HCT116 (cell line): Measurements from ENCODE around the gene MINDY4. TPM values are rescaled to one million over a fixed set of nuclear protein-coding genes. Genes with fewer than 3 reads are reported as not detected.

Source experiments
- ATAC-seq: fragments of 200-7000 bp; cut with Tn5 transposase; 2 replicates; pipeline ENCODE4 v1.9.1; 2020; ENCODE audit warnings: mild to moderate bottlenecking, moderate library complexity
- BruUV-seq: library from RNA; stranded (reverse); fragments of 400-500 nt; replicated peaks from 2 replicates; lab custom pipeline; 2021; lab: Mats Ljungman, UMichigan
- CTCF ChIA-PET: fragments of 300-600 bp; sonication (Branson Sonifier 250); formaldehyde crosslinking; loops from one replicate; lab custom pipeline; 2021; ENCODE audit warnings: antibody characterized with exemption; lab: Charles Lee
- POLR2A ChIA-PET: fragments of 300-600, 350-600 bp; sonication (Branson Sonifier 250); formaldehyde crosslinking; loops from one replicate; lab custom pipeline; 2021; ENCODE audit warnings: antibody characterized with exemption; lab: Charles Lee
- RAD21 ChIA-PET, 2 experiments: fragments of 300-600 bp; sonication (Branson Sonifier 250); formaldehyde crosslinking; loops; one replicate each; lab custom pipeline; 2023; ENCODE audit warnings: low total read pairs in 2 of 2; ENCODE audit not compliant: uncharacterized antibody in 2 of 2, unreplicated experiment in 2 of 2, low non-redundant PET in 1 of 2; lab: Charles Lee
- DNase-seq: peaks from one replicate; pipeline ENCODE4 v3.0.0-alpha.2; 2010; ENCODE audit warnings: low read depth, low spot score
- H2AFZ ChIP-seq: fragments of 200-600 bp; shearing (Covaris generic), sonication (generic); 2 replicates; pipeline ENCODE4 v1.6.1; 2017; ENCODE audit warnings: low read depth, mixed run types, mixed read lengths, antibody characterized with exemption, low read length; ENCODE audit not compliant: poor library complexity, severe bottlenecking
- H3K27ac ChIP-seq: 2 replicates; pipeline ENCODE4 v1.5.1; 2012; ENCODE audit warnings: low read depth, low read length
- H3K27me3 ChIP-seq: fragments of 200-600 bp; sonication (generic); 2 replicates; pipeline ENCODE4 v1.6.1; 2016; ENCODE audit warnings: mixed run types, low read length, mixed read lengths; ENCODE audit not compliant: insufficient read depth
- H3K36me3 ChIP-seq, 2 experiments: fragments of 200-500 bp in 1 of 2; fragments of 200-600 bp in 1 of 2; sonication (Bioruptor generic) in 1 of 2; sonication (generic) in 1 of 2; 2 replicates each; pipeline versions ENCODE4 v1.5.1 to v1.6.1; 2014 to 2016; ENCODE audit warnings: low read length in 2 of 2, inconsistent platforms in 1 of 2, mixed read lengths in 1 of 2, mixed run types in 1 of 2; ENCODE audit not compliant: insufficient read depth in 2 of 2, control insufficient read depth in 1 of 2
- H3K4me1 ChIP-seq, 2 experiments: fragments of 200-600 bp in 1 of 2; sonication (generic) in 1 of 2; 2 replicates each; pipeline versions ENCODE4 v1.5.1 to v1.6.1; 2012 to 2017; ENCODE audit warnings: low read length in 2 of 2, inconsistent platforms in 1 of 2, mild to moderate bottlenecking in 1 of 2, mixed read lengths in 1 of 2, mixed run types in 1 of 2, moderate library complexity in 1 of 2; ENCODE audit not compliant: insufficient read depth in 2 of 2, control insufficient read depth in 1 of 2
- H3K4me2 ChIP-seq: fragments of 200-600 bp; sonication (generic); 2 replicates; pipeline ENCODE4 v1.6.1; 2017; ENCODE audit warnings: mixed run types, low read length, mixed read lengths
- H3K4me3 ChIP-seq, 2 experiments: fragments of 200-600 bp in 1 of 2; sonication (generic) in 1 of 2; replicated peaks in 1 of 2; 2 replicates each; pipeline ENCODE4 v1.5.1; 2011 to 2016; ENCODE audit warnings: low read length in 2 of 2, control low read depth in 1 of 2, low read depth in 1 of 2, mild to moderate bottlenecking in 1 of 2, mixed read lengths in 1 of 2, mixed run types in 1 of 2
- H3K79me2 ChIP-seq: fragments of 200-600 bp; sonication (generic); 2 replicates; pipeline ENCODE4 v1.6.1; 2017; ENCODE audit warnings: mild to moderate bottlenecking, mixed run types, low read length, moderate library complexity, mixed read lengths; ENCODE audit not compliant: insufficient read depth
- H3K9ac ChIP-seq: fragments of 200-600 bp; sonication (generic); 2 replicates; pipeline ENCODE4 v1.6.1; 2016; ENCODE audit warnings: low read length, mixed read lengths
- H3K9me2 ChIP-seq: fragments of 200-600 bp; sonication (generic), shearing (Covaris generic); 2 replicates; pipeline ENCODE4 v1.6.1; 2017; ENCODE audit warnings: mixed run types, mild to moderate bottlenecking, moderate library complexity; ENCODE audit not compliant: insufficient read depth
- H3K9me3 ChIP-seq, 2 experiments: fragments of 200-500 bp in 1 of 2; fragments of 200-600 bp in 1 of 2; sonication (Bioruptor generic) in 1 of 2; sonication (generic) in 1 of 2; 2 replicates each; pipeline ENCODE4 v1.6.1; 2014 to 2017; ENCODE audit warnings: low read length in 2 of 2, mixed read lengths in 2 of 2, inconsistent platforms in 1 of 2, low read depth in 1 of 2, mild to moderate bottlenecking in 1 of 2, mixed run types in 1 of 2, moderate library complexity in 1 of 2; ENCODE audit not compliant: control insufficient read depth in 1 of 2, insufficient read depth in 1 of 2
- H4K20me1 ChIP-seq: fragments of 200-600 bp; sonication (generic), shearing (Covaris generic); 2 replicates; pipeline ENCODE4 v1.6.1; 2017; ENCODE audit warnings: mixed run types, mild to moderate bottlenecking, moderate library complexity; ENCODE audit not compliant: insufficient read depth
- CBX3 ChIP-seq: IDR thresholded peaks from 2 replicates; pipeline ENCODE4 v1.6.1; 2012; ENCODE audit warnings: low read depth
- CEBPB ChIP-seq: IDR thresholded peaks from 2 replicates; pipeline ENCODE4 v1.6.1; 2012; ENCODE audit warnings: low read depth
- CTCF ChIP-seq, 3 experiments: fragments of 200-600 bp in 1 of 3; sonication (generic) in 1 of 3; IDR thresholded peaks in 2 of 3; conservative IDR thresholded peaks in 1 of 3; 2 replicates each; pipeline ENCODE4 v1.5.1; 2012 to 2017; ENCODE audit warnings: low read depth in 2 of 3, low read length in 2 of 3, antibody characterized with exemption in 1 of 3, borderline replicate concordance in 1 of 3, control low read depth in 1 of 3, mild to moderate bottlenecking in 1 of 3, mixed read lengths in 1 of 3, mixed run types in 1 of 3, moderate library complexity in 1 of 3; ENCODE audit not compliant: insufficient read depth in 1 of 3
- EGR1 ChIP-seq: IDR thresholded peaks from 2 replicates; pipeline ENCODE4 v1.6.1; 2012; ENCODE audit warnings: low read depth
- ELF1 ChIP-seq: IDR thresholded peaks from 2 replicates; pipeline ENCODE4 v1.6.1; 2012; ENCODE audit warnings: low read depth, borderline replicate concordance
- EZH2 ChIP-seq: fragments of 200-600 bp; sonication (generic); IDR thresholded peaks from 2 replicates; pipeline ENCODE4 v1.6.1; 2017; ENCODE audit warnings: antibody characterized with exemption, mixed run types
- EZH2phosphoT487 ChIP-seq: fragments of 200-600 bp; IDR thresholded peaks from 2 replicates; pipeline ENCODE4 v1.6.1; 2018; ENCODE audit warnings: antibody characterized with exemption, borderline replicate concordance
- FOSL1 ChIP-seq: IDR thresholded peaks from 2 replicates; pipeline ENCODE4 v1.6.1; 2012; ENCODE audit warnings: low read depth
- POLR2A ChIP-seq: IDR thresholded peaks from 2 replicates; pipeline ENCODE4 v1.7.0; 2011; ENCODE audit warnings: borderline replicate concordance; ENCODE audit not compliant: insufficient read depth, insufficient read length; ENCODE audit errors: extremely low read depth
- POLR2AphosphoS5 ChIP-seq: IDR thresholded peaks from 2 replicates; pipeline ENCODE4 v1.6.1; 2011; ENCODE audit warnings: mild to moderate bottlenecking, low read depth, low read length, moderate library complexity
- RAD21 ChIP-seq: IDR thresholded peaks from 2 replicates; pipeline ENCODE4 v1.6.1; 2012; ENCODE audit warnings: low read depth, mild to moderate bottlenecking
- REST ChIP-seq: IDR thresholded peaks from 2 replicates; pipeline ENCODE4 v1.6.1; 2012; ENCODE audit warnings: low read depth
- SP1 ChIP-seq: IDR thresholded peaks from 2 replicates; pipeline ENCODE4 v1.6.1; 2012; ENCODE audit warnings: low read depth
- TCF7L2 ChIP-seq: IDR thresholded peaks from 2 replicates; pipeline ENCODE4 v1.7.0; 2011; ENCODE audit warnings: borderline replicate concordance, inconsistent platforms; ENCODE audit not compliant: insufficient read depth, insufficient read length; ENCODE audit errors: extremely low read depth
- YY1 ChIP-seq: IDR thresholded peaks from 2 replicates; pipeline ENCODE4 v1.6.1; 2011; ENCODE audit warnings: low read length, low read depth, moderate library complexity, mild to moderate bottlenecking; ENCODE audit not compliant: insufficient replicate concordance; ENCODE audit errors: extremely low read depth
- ZNF274 ChIP-seq: fragments of 200-500 bp; sonication (Bioruptor generic); IDR thresholded peaks from 2 replicates; pipeline ENCODE4 v1.6.1; 2014; ENCODE audit warnings: mild to moderate bottlenecking, low read depth, low read length, inconsistent platforms
- intact Hi-C: fragments of 100-400 bp; cut with micrococcal nuclease; formaldehyde crosslinking; loops from 2 replicates; pipeline ENCODE4 v1.10.0; 2022
- total RNA-seq: library from RNA; stranded (reverse); gene quantifications from one replicate; pipeline ENCODE4 v1.2.1, GENCODE V29; 2021; ENCODE audit not compliant: unreplicated experiment
- TF ChIP-seq, protein P1 (sequence below): IDR thresholded peaks from 2 replicates; pipeline ENCODE4 v1.6.1; 2012
- TF ChIP-seq, protein P2 (sequence below): IDR thresholded peaks from 2 replicates; pipeline ENCODE4 v1.6.1; 2012

Gene MINDY4
- total RNA-seq, 1 experiment from 2014 or later, result 6.1 TPM

DNA sequence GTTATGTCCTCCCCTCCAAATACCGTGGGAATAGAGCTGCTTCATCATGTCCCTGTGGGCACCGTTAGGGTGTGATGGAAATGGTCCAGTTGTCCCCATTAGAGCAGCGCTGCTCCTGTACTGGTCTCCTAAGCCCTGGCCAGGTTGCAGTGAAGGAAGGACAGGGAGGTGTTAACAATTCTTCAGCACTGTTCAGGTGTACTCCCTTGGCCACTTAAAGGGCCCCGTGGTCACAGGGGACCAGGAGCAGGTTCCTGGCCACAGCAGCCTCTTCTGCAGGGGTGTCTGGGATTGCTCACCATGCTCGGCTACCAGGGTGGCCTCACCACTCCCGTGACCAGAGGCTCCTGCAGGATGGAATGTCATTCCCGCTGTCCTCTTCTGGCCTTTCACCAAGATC is 65.8 kb downstream of the MINDY4 start:
- ATAC-seq, result no peak
- no peak overlapping the region for H2AFZ ChIP-seq
- no peak for DNase-seq
- no peaks in the 10 kb centered on the region; a peak in 1 of 4 replicates for H3K36me3 ChIP-seq
- RAD21 ChIA-PET, result no interaction called here
- POLR2A ChIA-PET, result no interaction called here
- no peaks in the 10 kb centered on the region for H4K20me1 ChIP-seq
- H3K27me3 ChIP-seq, result no peaks in the 10 kb centered on the region
- TF ChIP-seq CTCF (IDR thresholded peaks at IDR 0.05 in 2 of 3, conservative IDR thresholded peaks at IDR 0.05 in 1 of 3; ENCODE audit: borderline replicate concordance in 1 of 3, insufficient read depth in 1 of 3, low read depth in 2 of 3, low read length in 2 of 3) (no peak), ZNF274 (no peak), EZH2phosphoT487 (no peak), YY1 (no peak), SP1 (no peak), POLR2AphosphoS5 (no peak), CEBPB (no peak), POLR2A (no peak), RAD21 (no peak), EGR1 (no peak), ELF1 (no peak), EZH2 (no peak), TCF7L2 (no peak), REST (no peak), FOSL1 (no peak), CBX3 (no peak)
- TF ChIP-seq, protein P1, sequence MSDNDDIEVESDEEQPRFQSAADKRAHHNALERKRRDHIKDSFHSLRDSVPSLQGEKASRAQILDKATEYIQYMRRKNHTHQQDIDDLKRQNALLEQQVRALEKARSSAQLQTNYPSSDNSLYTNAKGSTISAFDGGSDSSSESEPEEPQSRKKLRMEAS, result no peak
- TF ChIP-seq, protein P2, sequence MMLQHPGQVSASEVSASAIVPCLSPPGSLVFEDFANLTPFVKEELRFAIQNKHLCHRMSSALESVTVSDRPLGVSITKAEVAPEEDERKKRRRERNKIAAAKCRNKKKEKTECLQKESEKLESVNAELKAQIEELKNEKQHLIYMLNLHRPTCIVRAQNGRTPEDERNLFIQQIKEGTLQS, result no peak
- peaks cover 0 to 4% of the 10 kb centered on the region in 2 experiments; a peak in 2 of 4 replicates for H3K9me3 ChIP-seq
- H3K27ac ChIP-seq, result no peak overlapping the region
- no peaks in the 10 kb centered on the region for H3K4me1 ChIP-seq
- intact Hi-C loops, result no loop called here
- H3K4me3 ChIP-seq, result no peak overlapping the region
- H3K4me2 ChIP-seq, result no peak overlapping the region
- H3K79me2 ChIP-seq, result no peaks in the 10 kb centered on the region
- no peaks in the 10 kb centered on the region for H3K9me2 ChIP-seq
- CTCF ChIA-PET, result no interaction called here
- no TSS peak for BruUV-seq
- no peak overlapping the region for H3K9ac ChIP-seq
